Left ventricle myocardium inferior (tissue), 1 donor: ENCODE results near the gene KIF1C. TPM values are rescaled to one million over a fixed set of nuclear protein-coding genes. Genes with fewer than 3 reads are reported as not detected.

Experiments
- DNase-seq: peaks from one replicate; pipeline ENCODE4 v3.0.0-alpha.2; 2020
- H3K27ac ChIP-seq: fragments of 200-600 bp; replicated peaks from 2 replicates; pipeline ENCODE4 v1.8.0; 2021
- H3K27me3 ChIP-seq: fragments of 200-600 bp; 2 replicates; pipeline ENCODE4 v1.8.0; 2021; ENCODE audit warnings: low read depth
- H3K36me3 ChIP-seq: fragments of 200-600 bp; 2 replicates; pipeline ENCODE4 v1.8.0; 2021
- H3K4me1 ChIP-seq: fragments of 200-600 bp; 2 replicates; pipeline ENCODE4 v1.8.0; 2021
- H3K4me3 ChIP-seq: fragments of 200-600 bp; 2 replicates; pipeline ENCODE4 v1.8.0; 2021; ENCODE audit warnings: mild to moderate bottlenecking, moderate library complexity
- H3K9me3 ChIP-seq: fragments of 200-600 bp; replicated peaks from 2 replicates; pipeline ENCODE4 v1.8.0; 2021
- intact Hi-C: fragments of 100-400 bp; cut with micrococcal nuclease; formaldehyde crosslinking; loops from one replicate; pipeline ENCODE4 v1.11.0; 2022
- total RNA-seq: library from RNA; stranded (reverse); fragmentation: NEBNext Ultra II Directional; extraction: Animal tissue kit (Norgen Biotek cat#: 25700); gene quantifications from one replicate; pipeline ENCODE4 v1.2.1, GENCODE V29; 2021
- TF ChIP-seq, protein P1 (sequence below): fragments of 200-600 bp; IDR thresholded peaks from 2 replicates; pipeline ENCODE4 v1.8.0; 2021; ENCODE audit warnings: antibody characterized with exemption, mild to moderate bottlenecking, borderline replicate concordance
- donor health status: DM: no; HTN: yes; CAD: no; lungs with severe emphysema.

The KIF1C gene
- total RNA-seq, 1 donor from 2014 or later, result 686 TPM

GRCh38 chr17:5043524-5043923 is 45.8 kb downstream of the KIF1C start:
- intact Hi-C loops, result no loop called here
- Histone ChIP-seq H3K4me1 (no peaks in the 10 kb centered on the region), H3K27me3 (no peaks in the 10 kb centered on the region), H3K4me3 (no peak overlapping the region), H3K27ac (no peak overlapping the region), H3K9me3 (no peaks in the 10 kb centered on the region), H3K36me3 (no peaks in the 10 kb centered on the region)
- TF ChIP-seq, protein P1, sequence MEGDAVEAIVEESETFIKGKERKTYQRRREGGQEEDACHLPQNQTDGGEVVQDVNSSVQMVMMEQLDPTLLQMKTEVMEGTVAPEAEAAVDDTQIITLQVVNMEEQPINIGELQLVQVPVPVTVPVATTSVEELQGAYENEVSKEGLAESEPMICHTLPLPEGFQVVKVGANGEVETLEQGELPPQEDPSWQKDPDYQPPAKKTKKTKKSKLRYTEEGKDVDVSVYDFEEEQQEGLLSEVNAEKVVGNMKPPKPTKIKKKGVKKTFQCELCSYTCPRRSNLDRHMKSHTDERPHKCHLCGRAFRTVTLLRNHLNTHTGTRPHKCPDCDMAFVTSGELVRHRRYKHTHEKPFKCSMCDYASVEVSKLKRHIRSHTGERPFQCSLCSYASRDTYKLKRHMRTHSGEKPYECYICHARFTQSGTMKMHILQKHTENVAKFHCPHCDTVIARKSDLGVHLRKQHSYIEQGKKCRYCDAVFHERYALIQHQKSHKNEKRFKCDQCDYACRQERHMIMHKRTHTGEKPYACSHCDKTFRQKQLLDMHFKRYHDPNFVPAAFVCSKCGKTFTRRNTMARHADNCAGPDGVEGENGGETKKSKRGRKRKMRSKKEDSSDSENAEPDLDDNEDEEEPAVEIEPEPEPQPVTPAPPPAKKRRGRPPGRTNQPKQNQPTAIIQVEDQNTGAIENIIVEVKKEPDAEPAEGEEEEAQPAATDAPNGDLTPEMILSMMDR, result no peak
- DNase-seq, result no peak

GRCh38 chr17:5044630-5045029 is 46.9 kb downstream of the KIF1C start:
- intact Hi-C loops, result no loop called here
- Histone ChIP-seq H3K27ac (no peak overlapping the region), H3K27me3 (no peaks in the 10 kb centered on the region), H3K36me3 (no peaks in the 10 kb centered on the region), H3K4me3 (no peak overlapping the region), H3K9me3 (no peaks in the 10 kb centered on the region), H3K4me1 (peaks cover 5% of the 10 kb centered on the region)
- TF ChIP-seq, protein P1, result no peak
- no peak for DNase-seq

DNA sequence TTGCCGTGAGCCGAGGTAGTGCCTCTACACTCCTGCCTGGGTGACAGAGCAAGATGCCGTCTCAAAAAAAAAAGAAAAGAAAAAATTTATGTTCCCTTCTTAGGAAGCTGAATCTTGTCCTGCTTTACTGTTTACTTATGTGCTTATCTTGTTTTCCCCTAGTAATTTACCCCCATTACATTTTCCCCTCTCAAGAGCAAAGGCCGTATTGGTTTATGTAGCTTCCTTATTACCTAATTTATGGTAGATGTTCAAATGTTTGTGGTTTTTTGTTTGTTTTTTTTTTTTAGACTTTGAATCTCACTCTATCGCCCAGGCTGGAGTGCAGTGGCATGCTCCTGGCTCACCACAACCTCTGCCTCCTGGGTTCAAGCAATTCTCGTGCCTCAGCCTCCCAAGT is 47.7 kb downstream of the KIF1C start:
- no peak overlapping the region for H3K27ac ChIP-seq
- no peaks in the 10 kb centered on the region for H3K9me3 ChIP-seq
- no peaks in the 10 kb centered on the region for H3K36me3 ChIP-seq
- intact Hi-C loops, result no loop called here
- DNase-seq, result no peak
- TF ChIP-seq, protein P1, result no peak
- H3K4me3 ChIP-seq, result no peak overlapping the region
- peaks cover 10% of the 10 kb centered on the region for H3K4me1 ChIP-seq
- H3K27me3 ChIP-seq, result no peaks in the 10 kb centered on the region

DNA sequence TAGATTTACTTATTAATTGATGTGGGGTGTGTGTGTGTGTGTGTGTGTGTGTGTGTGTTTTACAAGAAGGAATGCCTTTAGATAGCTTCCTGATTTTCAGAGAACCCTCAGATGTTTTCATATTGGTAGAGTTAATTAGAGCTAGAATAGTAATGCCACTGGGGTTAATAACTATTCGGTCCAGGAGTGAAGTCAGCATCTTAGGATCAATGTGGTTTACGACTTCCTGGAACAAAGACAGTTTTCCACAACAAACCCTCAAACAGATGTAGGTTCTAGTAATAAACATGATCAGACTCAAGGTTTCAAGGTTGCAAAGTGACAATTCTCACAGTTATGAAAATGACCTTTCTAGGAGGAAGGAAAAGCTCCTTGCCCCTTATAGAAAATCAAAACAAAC is 49.7 kb downstream of the KIF1C start:
- Histone ChIP-seq H3K27me3 (no peaks in the 10 kb centered on the region), H3K4me1 (peaks cover 10% of the 10 kb centered on the region), H3K27ac (no peak overlapping the region), H3K36me3 (no peaks in the 10 kb centered on the region), H3K9me3 (no peaks in the 10 kb centered on the region), H3K4me3 (no peak overlapping the region)
- intact Hi-C loops, result no loop called here
- TF ChIP-seq, protein P1, result no peak
- no peak for DNase-seq

GRCh38 chr17:5049314-5049841 is 51.6 kb downstream of the KIF1C start:
- intact Hi-C loops, result no loop called here
- H3K27ac ChIP-seq, result peak overlapping the region; percentile 75
- H3K27me3 ChIP-seq, result no peaks in the 10 kb centered on the region
- no peaks in the 10 kb centered on the region for H3K9me3 ChIP-seq
- TF ChIP-seq, protein P1, result no peak
- DNase-seq, result no peak
- H3K4me1 ChIP-seq, result peaks cover 10% of the 10 kb centered on the region
- H3K4me3 ChIP-seq, result no peak overlapping the region
- H3K36me3 ChIP-seq, result no peaks in the 10 kb centered on the region
